ENCODE data around the gene ZNF516. TPM values are rescaled to one million over a fixed set of nuclear protein-coding genes. Genes with fewer than 3 reads are reported as not detected.
A peak's percentile ranks its signal among the peaks of the same experiment; 100 is the strongest.

Gene ZNF516
- total RNA-seq, 1 donor from 2014 or later = 108 TPM

DNA sequence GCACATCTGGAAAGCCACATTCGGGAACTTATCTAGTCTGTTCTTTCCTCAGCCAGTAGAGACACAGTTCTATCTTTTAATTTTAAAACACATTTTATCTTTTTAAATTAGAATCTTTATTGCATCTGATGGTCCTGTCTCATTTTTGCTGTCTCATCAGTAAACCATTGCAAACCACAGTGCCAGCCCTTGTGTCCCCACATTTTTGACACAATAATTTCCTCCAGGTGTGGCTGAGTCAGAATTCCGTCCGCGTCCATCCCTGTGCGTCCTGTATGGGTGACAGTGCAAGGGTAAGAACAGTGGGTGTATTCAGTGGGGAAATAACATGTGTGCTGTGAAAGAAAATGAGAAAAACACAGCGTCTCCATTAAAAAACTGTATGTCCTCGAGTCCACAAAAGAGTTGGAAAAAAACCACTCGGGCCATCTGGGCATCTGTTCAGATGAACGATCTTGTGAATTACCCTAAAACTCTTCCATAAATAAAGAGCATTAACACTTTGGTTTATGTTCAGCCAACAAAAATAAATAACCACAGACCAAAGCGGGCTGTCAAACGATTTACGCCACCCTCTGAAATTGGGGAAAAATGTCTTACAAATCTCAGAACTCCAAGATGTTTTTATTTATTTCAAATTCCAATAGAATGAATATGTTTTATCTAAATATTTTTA is 137.3 kb downstream of the ZNF516 start:
- Mint-ChIP-seq H3K4me1 (ENCODE audit: low read depth) (no peaks in the 10 kb centered on the region), H3K36me3 (ENCODE audit: insufficient read depth) (peaks cover 60% of the 10 kb centered on the region), H3K27ac (no peak overlapping the region), H3K4me3 (ENCODE audit: low read depth) (no peak overlapping the region), H3K9me3 (ENCODE audit: low read depth) (peaks cover 15% of the 10 kb centered on the region), H3K27me3 (no peaks in the 10 kb centered on the region)
- no peak for TF ChIP-seq CTCF (IDR thresholded peaks at IDR 0.05; ENCODE audit: unreplicated experiment)
- DNase-seq (ENCODE audit: low spot score, unreplicated experiment) = no peak

- H3K36me3 Mint-ChIP-seq (ENCODE audit: insufficient read depth) = peaks cover 61% of the 10 kb centered on the region
- H3K4me1 Mint-ChIP-seq (ENCODE audit: low read depth) = no peaks in the 10 kb centered on the region
- TF ChIP-seq CTCF (IDR thresholded peaks at IDR 0.05; ENCODE audit: unreplicated experiment) = no peak
- peak overlapping the region; percentile 53 for H3K27ac Mint-ChIP-seq
- H3K27me3 Mint-ChIP-seq = no peaks in the 10 kb centered on the region
- H3K4me3 Mint-ChIP-seq (ENCODE audit: low read depth) = no peak overlapping the region
- no peak for DNase-seq (ENCODE audit: low spot score, unreplicated experiment)
- H3K9me3 Mint-ChIP-seq (ENCODE audit: low read depth) = peaks cover 15% of the 10 kb centered on the region
Measured at GRCh38 chr18:76357174-76357573, 137.9 kb downstream of the ZNF516 start.

- H3K27ac Mint-ChIP-seq = peak overlapping the region; percentile 53
- H3K9me3 Mint-ChIP-seq (ENCODE audit: low read depth) = peaks cover 15% of the 10 kb centered on the region
- TF ChIP-seq CTCF (IDR thresholded peaks at IDR 0.05; ENCODE audit: unreplicated experiment) = no peak
- peaks cover 1% of the 10 kb centered on the region for H3K4me1 Mint-ChIP-seq (ENCODE audit: low read depth)
- H3K36me3 Mint-ChIP-seq (ENCODE audit: insufficient read depth) = peaks cover 58% of the 10 kb centered on the region
- H3K27me3 Mint-ChIP-seq = no peaks in the 10 kb centered on the region
- DNase-seq (ENCODE audit: low spot score, unreplicated experiment) = no peak
- no peak overlapping the region for H3K4me3 Mint-ChIP-seq (ENCODE audit: low read depth)
Measured at GRCh38 chr18:76356666-76357065, 138.4 kb downstream of the ZNF516 start.

GRCh38 chr18:76354348-76354747 is 140.7 kb downstream of the ZNF516 start:
- H3K27me3 Mint-ChIP-seq = peaks cover 2% of the 10 kb centered on the region
- peak overlapping the region; percentile 56 for H3K27ac Mint-ChIP-seq
- H3K4me1 Mint-ChIP-seq (ENCODE audit: low read depth) = peaks cover 3% of the 10 kb centered on the region
- peaks cover 51% of the 10 kb centered on the region for H3K36me3 Mint-ChIP-seq (ENCODE audit: insufficient read depth)
- DNase-seq (ENCODE audit: low spot score, unreplicated experiment) = no peak
- no peak overlapping the region for H3K4me3 Mint-ChIP-seq (ENCODE audit: low read depth)
- peaks cover 15% of the 10 kb centered on the region for H3K9me3 Mint-ChIP-seq (ENCODE audit: low read depth)
- no peak for TF ChIP-seq CTCF (IDR thresholded peaks at IDR 0.05; ENCODE audit: unreplicated experiment)

- TF ChIP-seq CTCF (IDR thresholded peaks at IDR 0.05; ENCODE audit: unreplicated experiment) = no peak
- peaks cover 45% of the 10 kb centered on the region for H3K36me3 Mint-ChIP-seq (ENCODE audit: insufficient read depth)
- peak overlapping the region; percentile 59 for H3K27ac Mint-ChIP-seq
- H3K9me3 Mint-ChIP-seq (ENCODE audit: low read depth) = peaks cover 15% of the 10 kb centered on the region
- H3K27me3 Mint-ChIP-seq = peaks cover 5% of the 10 kb centered on the region
- no peak for DNase-seq (ENCODE audit: low spot score, unreplicated experiment)
- H3K4me3 Mint-ChIP-seq (ENCODE audit: low read depth) = no peak overlapping the region
- H3K4me1 Mint-ChIP-seq (ENCODE audit: low read depth) = peaks cover 11% of the 10 kb centered on the region
Measured at GRCh38 chr18:76353500-76353899, 141.5 kb downstream of the ZNF516 start.
